ENCODE measurements around the gene MYL3.

Gene MYL3

GRCh38 chr3:46845860-46846623, 17.2 kb downstream of the MYL3 start:
- ChIA-PET POLR2A (no interaction called here), CTCF (interaction anchor here (0.7 to 2.1 kb wide), 9 partner anchors 10 to 145 kb away, joined by 3 to 7 read pairs (median 3); partner anchors contain the start of genes MYL3 and TMIE)
- DNase-seq (ENCODE audit: extremely low spot score), result peak; percentile 85
- peak; percentile 50 for TF ChIP-seq CTCF (IDR thresholded peaks at IDR 0.05; ENCODE audit: control extremely low read depth, extremely low read depth, low read depth, missing control alignments)

GRCh38 chr3:46845397-46845859, 17.8 kb downstream of the MYL3 start:
- CTCF ChIA-PET, result interaction anchor here (0.7 to 2.1 kb wide), 6 partner anchors 9 to 29 kb away, joined by 3 to 7 read pairs (median 3); no protein-coding TSS in a partner anchor
- POLR2A ChIA-PET, result no interaction called here
- TF ChIP-seq CTCF (IDR thresholded peaks at IDR 0.05; ENCODE audit: control extremely low read depth, extremely low read depth, low read depth, missing control alignments), result no peak
- no peak for DNase-seq (ENCODE audit: extremely low spot score)

GRCh38 chr3:46844881-46845312, 18.3 kb downstream of the MYL3 start:
- no peak for TF ChIP-seq CTCF (IDR thresholded peaks at IDR 0.05; ENCODE audit: control extremely low read depth, extremely low read depth, low read depth, missing control alignments)
- DNase-seq (ENCODE audit: extremely low spot score), result no peak
- ChIA-PET CTCF (interaction anchor here (0.7 to 2.1 kb wide), 5 partner anchors 9 to 29 kb away, joined by 3 to 7 read pairs (median 3); no protein-coding TSS in a partner anchor), POLR2A (no interaction called here)

GRCh38 chr3:46844397-46844796, 18.8 kb downstream of the MYL3 start:
- no peak for TF ChIP-seq CTCF (IDR thresholded peaks at IDR 0.05; ENCODE audit: control extremely low read depth, extremely low read depth, low read depth, missing control alignments)
- no peak for DNase-seq (ENCODE audit: extremely low spot score)
- ChIA-PET POLR2A (no interaction called here), CTCF (interaction anchor here (2.1 kb wide), 1 partner anchor 15 kb away, joined by 7 read pairs; no protein-coding TSS in a partner anchor)

- ChIA-PET POLR2A (no interaction called here), CTCF (no interaction called here)
- no peak for DNase-seq (ENCODE audit: extremely low spot score)
- TF ChIP-seq CTCF (IDR thresholded peaks at IDR 0.05; ENCODE audit: control extremely low read depth, extremely low read depth, low read depth, missing control alignments), result no peak
Measured at GRCh38 chr3:46843508-46843907, 19.7 kb downstream of the MYL3 start.

- TF ChIP-seq CTCF (IDR thresholded peaks at IDR 0.05; ENCODE audit: control extremely low read depth, extremely low read depth, low read depth, missing control alignments), result no peak
- DNase-seq (ENCODE audit: extremely low spot score), result no peak
- CTCF ChIA-PET, result no interaction called here
- POLR2A ChIA-PET, result no interaction called here
Measured at GRCh38 chr3:46840491-46840890, 22.8 kb downstream of the MYL3 start.
